NCI-H2196 treated with DMSO at 0.1 percent for 48 hours (cell line): ENCODE measurements around the gene TSPAN17.
"Not testable (repeated sequence)": the region's sequence is repeated elsewhere in the genome, so short reads cannot be mapped to it uniquely, and the experiment has no call there.

Experiments
- DNase-seq: peaks from one replicate; lab custom pipeline; 2025; ENCODE audit not compliant: unreplicated experiment; lab: John Stamatoyannopoulos, UW

TSPAN17 gene

GRCh38 chr5:176677209-176677939 lies 30.1 kb downstream of the TSPAN17 start:
- DNase-seq, result no peak

- no peak for DNase-seq
Measured at GRCh38 chr5:176678584-176678983, 31.3 kb downstream of the TSPAN17 start.

GRCh38 chr5:176679365-176680225 lies 32.3 kb downstream of the TSPAN17 start:
- DNase-seq, result no peak

GRCh38 chr5:176680226-176680563 lies 32.9 kb downstream of the TSPAN17 start:
- no peak for DNase-seq

- DNase-seq, result no peak
Measured at GRCh38 chr5:176682016-176682531, 34.8 kb downstream of the TSPAN17 start.

- no peak for DNase-seq
Measured at GRCh38 chr5:176685010-176685409, 37.7 kb downstream of the TSPAN17 start.

GRCh38 chr5:176687247-176687646 lies 40.0 kb downstream of the TSPAN17 start:
- no peak for DNase-seq

GRCh38 chr5:176687881-176688280 lies 40.6 kb downstream of the TSPAN17 start:
- no peak for DNase-seq

GRCh38 chr5:176690911-176691310 lies 43.6 kb downstream of the TSPAN17 start:
- no peak for DNase-seq

- DNase-seq, result no peak
Measured at GRCh38 chr5:176691524-176691923, 44.2 kb downstream of the TSPAN17 start.

GRCh38 chr5:176692326-176692725 lies 45.0 kb downstream of the TSPAN17 start:
- DNase-seq, result no peak

GRCh38 chr5:176692839-176693476 lies 45.7 kb downstream of the TSPAN17 start:
- DNase-seq, result no peak

GRCh38 chr5:176693477-176693851 lies 46.2 kb downstream of the TSPAN17 start:
- DNase-seq, result no peak

GRCh38 chr5:176694146-176694545 lies 46.9 kb downstream of the TSPAN17 start:
- DNase-seq, result no peak

- DNase-seq, result no peak
Measured at GRCh38 chr5:176694631-176695030, 47.3 kb downstream of the TSPAN17 start.

GRCh38 chr5:176695073-176695472 lies 47.8 kb downstream of the TSPAN17 start:
- no peak for DNase-seq

GRCh38 chr5:176697267-176697933 lies 50.1 kb downstream of the TSPAN17 start:
- no peak for DNase-seq

- DNase-seq, result peak; percentile 65
Measured at GRCh38 chr5:176697934-176698538, 50.8 kb downstream of the TSPAN17 start.

GRCh38 chr5:176699446-176699845 lies 52.2 kb downstream of the TSPAN17 start:
- DNase-seq, result not testable (repeated sequence)

GRCh38 chr5:176700239-176700847 lies 53.1 kb downstream of the TSPAN17 start:
- DNase-seq, result no peak
